CD8-positive, alpha-beta memory T cell (primary cell): ENCODE data around the gene HUNK. TPM values are rescaled to one million over a fixed set of nuclear protein-coding genes. Genes with fewer than 3 reads are reported as not detected.

ENCODE experiments used
- CTCF ChIA-PET: fragments of 350-600 bp; sonication (Branson Sonifier 250); formaldehyde crosslinking; loops from one replicate; lab custom pipeline; 2021; ENCODE audit warnings: antibody characterized with exemption; lab: Charles Lee
- POLR2A ChIA-PET: fragments of 350-600 bp; sonication (Branson Sonifier 250); formaldehyde crosslinking; loops from one replicate; lab custom pipeline; 2021; ENCODE audit warnings: antibody characterized with exemption; lab: Charles Lee
- DNase-seq, 5 donors: peaks; one replicate each; pipeline versions ENCODE4 v3.0.0 to v3.0.0-alpha.2; 2020 to 2022; ENCODE audit warnings: mixed read lengths in 1 of 5
- H3K27ac ChIP-seq: one replicate; pipeline ENCODE4 v1.7.0; 2013; ENCODE audit warnings: low read depth, mild to moderate bottlenecking, low read length, moderate library complexity
- H3K27me3 ChIP-seq: 2 replicates; pipeline ENCODE4 v1.7.0; 2013; ENCODE audit warnings: low read length, mild to moderate bottlenecking; ENCODE audit not compliant: insufficient read depth, poor library complexity, severe bottlenecking
- H3K36me3 ChIP-seq: 2 replicates; pipeline ENCODE4 v1.7.0; 2013; ENCODE audit warnings: mild to moderate bottlenecking, low read length, moderate library complexity; ENCODE audit not compliant: insufficient read depth
- H3K4me1 ChIP-seq: 2 replicates; pipeline ENCODE4 v1.7.0; 2013; ENCODE audit warnings: mild to moderate bottlenecking, low read length, moderate library complexity; ENCODE audit not compliant: insufficient read depth
- H3K4me3 ChIP-seq: 2 replicates; pipeline ENCODE4 v1.7.0; 2013; ENCODE audit warnings: mild to moderate bottlenecking, low read length
- H3K9me3 ChIP-seq: 2 replicates; pipeline ENCODE4 v1.7.0; 2013; ENCODE audit warnings: mild to moderate bottlenecking, low read length
- H3K27ac Mint-ChIP-seq, 8 donors: one replicate each; pipeline ENCODE4 v1.8.0; 2020 to 2021; ENCODE audit warnings: mixed read lengths in 8 of 8, mild to moderate bottlenecking in 6 of 8, inconsistent platforms in 3 of 8, moderate library complexity in 3 of 8
- H3K27me3 Mint-ChIP-seq, 2 donors: one replicate each; pipeline ENCODE4 v1.8.0; 2020 to 2021; ENCODE audit warnings: mixed read lengths in 2 of 2, mild to moderate bottlenecking in 1 of 2, moderate library complexity in 1 of 2
- H3K36me3 Mint-ChIP-seq, 3 donors: one replicate each; pipeline ENCODE4 v1.8.0; 2020 to 2021; ENCODE audit warnings: mixed read lengths in 3 of 3, inconsistent platforms in 1 of 3, mild to moderate bottlenecking in 1 of 3
- H3K4me1 Mint-ChIP-seq, 3 donors: one replicate each; pipeline ENCODE4 v1.8.0; 2020 to 2021; ENCODE audit warnings: mixed read lengths in 3 of 3, inconsistent platforms in 1 of 3, mild to moderate bottlenecking in 1 of 3
- H3K4me3 Mint-ChIP-seq, 7 donors: one replicate each; pipeline ENCODE4 v1.8.0; 2020 to 2021; ENCODE audit warnings: mixed read lengths in 7 of 7, mild to moderate bottlenecking in 6 of 7, moderate library complexity in 4 of 7, inconsistent platforms in 2 of 7
- H3K9me3 Mint-ChIP-seq, 5 donors: one replicate each; pipeline ENCODE4 v1.8.0; 2020 to 2022; ENCODE audit warnings: mixed read lengths in 5 of 5, mild to moderate bottlenecking in 3 of 5, moderate library complexity in 2 of 5, inconsistent platforms in 1 of 5
- polyA plus RNA-seq: library from polyadenylated mRNA; unstranded; fragments of 300-500 nt; fragmentation: Illumina TruSeq; gene quantifications from one replicate; pipeline ENCODE4 v1.2.3, GENCODE V29; 2021
- total RNA-seq, 2 experiments: library from RNA; stranded (reverse); gene quantifications; one replicate each; pipeline ENCODE4 v1.2.3, GENCODE V29; 2021

The HUNK gene
- total RNA-seq = under 1 TPM; 0.02 to 0.20 TPM
- 0.06 TPM for polyA plus RNA-seq

- Histone ChIP-seq H3K4me3 (no peak within 1 kb of the TSS), H3K9me3 (no peaks in the 10 kb centered on the region), H3K27me3 (peaks cover 10% of the 10 kb centered on the region), H3K27ac (no peak within 1 kb of the TSS), H3K4me1 (no peaks in the 10 kb centered on the region), H3K36me3 (no peaks in the 10 kb centered on the region)
- Mint-ChIP-seq H3K27me3 (peaks cover 28 to 56% of the 10 kb centered on the region in 2 donors), H3K27ac (peak within 1 kb of the TSS in 1 of 8 donors; percentile 19), H3K4me1 (peaks cover 10 to 14% (median 11%) of the 10 kb centered on the region in 3 donors), H3K4me3 (peak within 1 kb of the TSS; percentile 27 to 82 (median 70)), H3K36me3 (peaks cover 0 to 2% (median 0%) of the 10 kb centered on the region in 3 donors), H3K9me3 (peaks cover 0 to 3% (median 0%) of the 10 kb centered on the region in 5 donors)
- peak in 1 of 5 donors; percentile 13 for DNase-seq
- ChIA-PET POLR2A (no interaction called here), CTCF (interaction anchor here (1.2 kb wide), 1 partner anchor 386 kb away, joined by 3 read pairs; no protein-coding TSS in a partner anchor)
Observed at GRCh38 chr21:31872452-31873274, at the start of gene HUNK. HUNK (plus strand) TSS chr21:31873020; CDS start chr21:31873675, 655 bp downstream.

GRCh38 chr21:31829736-31830472, 42.9 kb upstream of the HUNK start:
- CTCF ChIA-PET = interaction anchor here (2.1 kb wide), 1 partner anchor 10 kb away, joined by 5 read pairs; no protein-coding TSS in a partner anchor
- Mint-ChIP-seq H3K27ac (no peak overlapping the region), H3K27me3 (peaks cover 0 to 18% of the 10 kb centered on the region in 2 donors), H3K9me3 (peaks cover 0 to 2% (median 0%) of the 10 kb centered on the region in 5 donors), H3K4me1 (no peaks in the 10 kb centered on the region), H3K4me3 (no peak overlapping the region), H3K36me3 (no peaks in the 10 kb centered on the region)
- Histone ChIP-seq H3K4me3 (no peak overlapping the region), H3K36me3 (no peaks in the 10 kb centered on the region), H3K9me3 (no peaks in the 10 kb centered on the region), H3K27me3 (no peaks in the 10 kb centered on the region), H3K4me1 (no peaks in the 10 kb centered on the region), H3K27ac (no peak overlapping the region)
- no peak for DNase-seq
- POLR2A ChIA-PET = no interaction called here

- Histone ChIP-seq H3K27me3 (no peaks in the 10 kb centered on the region), H3K9me3 (no peaks in the 10 kb centered on the region), H3K27ac (no peak overlapping the region), H3K4me1 (no peaks in the 10 kb centered on the region), H3K36me3 (no peaks in the 10 kb centered on the region), H3K4me3 (no peak overlapping the region)
- ChIA-PET CTCF (no interaction called here), POLR2A (no interaction called here)
- H3K27ac Mint-ChIP-seq = no peak overlapping the region
- H3K9me3 Mint-ChIP-seq = peaks cover 0 to 2% (median 0%) of the 10 kb centered on the region in 5 donors
- H3K36me3 Mint-ChIP-seq = no peaks in the 10 kb centered on the region
- no peak overlapping the region for H3K4me3 Mint-ChIP-seq
- H3K4me1 Mint-ChIP-seq = no peaks in the 10 kb centered on the region
- peaks cover 1 to 18% of the 10 kb centered on the region in 2 donors for H3K27me3 Mint-ChIP-seq
- DNase-seq = no peak
Observed at GRCh38 chr21:31830701-31831100, 42.1 kb upstream of the HUNK start.

- H3K27me3 Mint-ChIP-seq = peaks cover 1 to 26% of the 10 kb centered on the region in 2 donors
- POLR2A ChIA-PET = no interaction called here
- H3K4me1 Mint-ChIP-seq = no peaks in the 10 kb centered on the region
- CTCF ChIA-PET = no interaction called here
- Histone ChIP-seq H3K4me1 (no peaks in the 10 kb centered on the region), H3K36me3 (no peaks in the 10 kb centered on the region), H3K9me3 (no peaks in the 10 kb centered on the region), H3K27ac (no peak overlapping the region), H3K4me3 (no peak overlapping the region), H3K27me3 (no peaks in the 10 kb centered on the region)
- H3K36me3 Mint-ChIP-seq = no peaks in the 10 kb centered on the region
- no peak for DNase-seq
- no peaks in the 10 kb centered on the region for H3K9me3 Mint-ChIP-seq
- no peak overlapping the region for H3K27ac Mint-ChIP-seq
- no peak overlapping the region for H3K4me3 Mint-ChIP-seq
Observed at GRCh38 chr21:31837041-31837440, 35.8 kb upstream of the HUNK start.

- Mint-ChIP-seq H3K4me1 (no peaks in the 10 kb centered on the region), H3K4me3 (no peak overlapping the region), H3K36me3 (no peaks in the 10 kb centered on the region), H3K27ac (no peak overlapping the region), H3K27me3 (peaks cover 1 to 24% of the 10 kb centered on the region in 2 donors), H3K9me3 (no peaks in the 10 kb centered on the region)
- Histone ChIP-seq H3K27ac (no peak overlapping the region), H3K27me3 (no peaks in the 10 kb centered on the region), H3K36me3 (no peaks in the 10 kb centered on the region), H3K4me1 (no peaks in the 10 kb centered on the region), H3K4me3 (no peak overlapping the region), H3K9me3 (no peaks in the 10 kb centered on the region)
- POLR2A ChIA-PET = no interaction called here
- CTCF ChIA-PET = no interaction called here
- DNase-seq = no peak
Observed at GRCh38 chr21:31837618-31838390, 35.0 kb upstream of the HUNK start.

- Histone ChIP-seq H3K36me3 (no peaks in the 10 kb centered on the region), H3K27me3 (no peaks in the 10 kb centered on the region), H3K27ac (no peak overlapping the region), H3K9me3 (no peaks in the 10 kb centered on the region), H3K4me1 (no peaks in the 10 kb centered on the region), H3K4me3 (no peak overlapping the region)
- CTCF ChIA-PET = interaction anchor here (1.4 kb wide), 1 partner anchor 10 kb away, joined by 5 read pairs; no protein-coding TSS in a partner anchor
- POLR2A ChIA-PET = no interaction called here
- Mint-ChIP-seq H3K9me3 (no peaks in the 10 kb centered on the region), H3K27ac (no peak overlapping the region), H3K27me3 (peaks cover 4 to 22% of the 10 kb centered on the region in 2 donors), H3K36me3 (no peaks in the 10 kb centered on the region), H3K4me1 (no peaks in the 10 kb centered on the region), H3K4me3 (no peak overlapping the region)
- no peak for DNase-seq
Observed at GRCh38 chr21:31838586-31839355, 34.0 kb upstream of the HUNK start.

GRCh38 chr21:31844206-31844605, 28.6 kb upstream of the HUNK start:
- Mint-ChIP-seq H3K27ac (no peak overlapping the region), H3K9me3 (no peaks in the 10 kb centered on the region), H3K4me1 (no peaks in the 10 kb centered on the region), H3K27me3 (peaks cover 9 to 38% of the 10 kb centered on the region in 2 donors), H3K4me3 (no peak overlapping the region), H3K36me3 (no peaks in the 10 kb centered on the region)
- H3K4me3 ChIP-seq = no peak overlapping the region
- no peak overlapping the region for H3K27ac ChIP-seq
- DNase-seq = no peak
- H3K9me3 ChIP-seq = no peaks in the 10 kb centered on the region
- H3K36me3 ChIP-seq = no peaks in the 10 kb centered on the region
- H3K4me1 ChIP-seq = no peaks in the 10 kb centered on the region
- ChIA-PET CTCF (no interaction called here), POLR2A (no interaction called here)
- H3K27me3 ChIP-seq = no peaks in the 10 kb centered on the region
